ENCODE measurements around the gene ZBTB21. TPM values are rescaled to one million over a fixed set of nuclear protein-coding genes. Genes with fewer than 3 reads are reported as not detected.

ZBTB21 gene
- total and polyA plus RNA-seq, 2 of the 8 experiments (the other 6 are each of a cell fraction or from before 2014, with no cell fraction given) = 3.9 to 17.8 TPM

DNA sequence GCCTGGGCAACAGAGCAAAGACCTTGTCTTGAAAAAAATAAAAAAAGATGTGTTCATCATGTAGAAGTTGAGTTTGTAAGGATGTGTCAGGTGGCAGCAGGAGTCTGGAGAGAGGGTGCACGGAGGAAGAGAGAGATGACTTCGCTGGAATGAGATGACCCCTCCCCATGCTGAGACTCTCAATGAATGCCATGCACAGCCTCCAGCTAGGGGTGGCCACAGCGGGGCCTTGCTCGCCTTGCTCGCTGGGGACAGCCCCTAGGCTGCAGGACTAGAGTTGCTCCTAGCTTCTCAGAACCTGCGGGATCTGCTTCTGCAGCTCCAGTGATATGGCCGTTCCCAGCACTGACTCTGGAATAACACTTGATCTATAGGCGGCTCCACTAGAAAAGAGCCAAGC is 49.8 kb downstream of the ZBTB21 start (continued):
- TF ChIP-seq CHD7 (IDR thresholded peaks at IDR 0.05; ENCODE audit: insufficient replicate concordance, low read length) (no peak), BRCA1 (IDR thresholded peaks at IDR 0.05; ENCODE audit: low read depth, low read length) (no peak), CHD2 (IDR thresholded peaks at IDR 0.05; ENCODE audit: low read length) (no peak), JUND (IDR thresholded peaks at IDR 0.05; ENCODE audit: low read length) (no peak), BCL11A (IDR thresholded peaks at IDR 0.05; ENCODE audit: low read depth in 2 of 2, low read length in 2 of 2) (no peak), CBX8 (IDR thresholded peaks at IDR 0.05; ENCODE audit: borderline replicate concordance, low read depth, low read length) (no peak), KDM1A (IDR thresholded peaks at IDR 0.05; ENCODE audit: borderline replicate concordance, low read length) (no peak), EP300 (IDR thresholded peaks at IDR 0.05; ENCODE audit: borderline replicate concordance in 1 of 2, low read depth in 2 of 2, low read length in 2 of 2) (no peak), TBP (IDR thresholded peaks at IDR 0.05; ENCODE audit: low read depth, low read length) (no peak), SP2 (IDR thresholded peaks at IDR 0.05; ENCODE audit: low read length) (no peak), SIN3A (conservative IDR thresholded peaks at IDR 0.05 in 1 of 2, IDR thresholded peaks at IDR 0.05 in 1 of 2; ENCODE audit: low read depth in 1 of 2, low read length in 2 of 2) (no peak)
